ENCODE measurements around the gene RFX3. TPM values are rescaled to one million over a fixed set of nuclear protein-coding genes. Genes with fewer than 3 reads are reported as not detected.

Gene RFX3
- total RNA-seq, 1 experiment from 2014 or later: 4.5 TPM

- ATAC-seq (no peak), DNase-seq (no peak)
- Histone ChIP-seq H3K4me3 (ENCODE audit: low read length) (no peak overlapping the region), H3K27ac (ENCODE audit: low read length) (no peak overlapping the region), H3K9me2 (replicated peaks; ENCODE audit: low read length) (no peaks in the 10 kb centered on the region), H3K36me3 (ENCODE audit: low read depth, low read length) (no peaks in the 10 kb centered on the region), H4K20me1 (ENCODE audit: low read length) (no peaks in the 10 kb centered on the region), H3K9ac (ENCODE audit: low read length) (no peak overlapping the region), H3K4me2 (ENCODE audit: low read length) (no peak overlapping the region), H3K79me2 (ENCODE audit: low read length) (no peaks in the 10 kb centered on the region), H3K4me1 (ENCODE audit: insufficient read depth, low read length) (0 out of 2 replicates have a peak, but pooled peaks cover 5% of the 10 kb centered on the region), H2AFZ (ENCODE audit: low read length) (no peak overlapping the region), H3F3A (ENCODE audit: low read length, unreplicated experiment) (no peaks in the 10 kb centered on the region), H3K9me3 (ENCODE audit: low read length) (no peaks in the 10 kb centered on the region), H3K27me3 (ENCODE audit: low read length) (no peaks in the 10 kb centered on the region)
- BruUV-seq (replicated peaks): no TSS peak
- ChIA-PET POLR2A (ENCODE audit: unreplicated experiment) (no interaction called here), CTCF (no interaction called here)
- no peak for TF ChIP-seq CTCF (conservative IDR thresholded peaks at IDR 0.05; ENCODE audit: low read depth, low read length)
- TF ChIP-seq EZH2phosphoT487 (IDR thresholded peaks at IDR 0.05; ENCODE audit: borderline replicate concordance, low read length): no peak
- TF ChIP-seq EZH2 (IDR thresholded peaks at IDR 0.05; ENCODE audit: low read length, unreplicated experiment): no peak
- intact Hi-C loops (cut with micrococcal nuclease): no loop called here
These were observed 154.0 kb downstream of the RFX3 start for GRCh38 chr9:3371842-3372241.

GRCh38 chr9:3370715-3371114, 155.1 kb downstream of the RFX3 start:
- Histone ChIP-seq H3K9me3 (ENCODE audit: low read length) (no peaks in the 10 kb centered on the region), H3K4me2 (ENCODE audit: low read length) (no peak overlapping the region), H3K27me3 (ENCODE audit: low read length) (no peaks in the 10 kb centered on the region), H3K9ac (ENCODE audit: low read length) (no peak overlapping the region), H3K4me1 (ENCODE audit: insufficient read depth, low read length) (0 out of 2 replicates have a peak, but pooled peaks cover 5% of the 10 kb centered on the region), H3K4me3 (ENCODE audit: low read length) (no peak overlapping the region), H2AFZ (ENCODE audit: low read length) (no peak overlapping the region), H3F3A (ENCODE audit: low read length, unreplicated experiment) (no peaks in the 10 kb centered on the region), H4K20me1 (ENCODE audit: low read length) (no peaks in the 10 kb centered on the region), H3K36me3 (ENCODE audit: low read depth, low read length) (no peaks in the 10 kb centered on the region), H3K9me2 (replicated peaks; ENCODE audit: low read length) (no peaks in the 10 kb centered on the region), H3K79me2 (ENCODE audit: low read length) (no peaks in the 10 kb centered on the region), H3K27ac (ENCODE audit: low read length) (no peak overlapping the region)
- POLR2A ChIA-PET (ENCODE audit: unreplicated experiment): no interaction called here
- TF ChIP-seq CTCF (conservative IDR thresholded peaks at IDR 0.05; ENCODE audit: low read depth, low read length) (no peak), EZH2 (IDR thresholded peaks at IDR 0.05; ENCODE audit: low read length, unreplicated experiment) (no peak), EZH2phosphoT487 (IDR thresholded peaks at IDR 0.05; ENCODE audit: borderline replicate concordance, low read length) (no peak)
- intact Hi-C loops (cut with micrococcal nuclease): no loop called here
- DNase-seq (no peak), ATAC-seq (no peak)
- CTCF ChIA-PET: no interaction called here
- no TSS peak for BruUV-seq (replicated peaks)

- no peak for ATAC-seq
- POLR2A ChIA-PET (ENCODE audit: unreplicated experiment): no interaction called here
- BruUV-seq (replicated peaks): no TSS peak
These were observed 158.6 kb downstream of the RFX3 start for GRCh38 chr9:3367185-3367584.

More at GRCh38 chr9:3367185-3367584, 158.6 kb downstream of the RFX3 start:
- Histone ChIP-seq H3K79me2 (ENCODE audit: low read length) (no peaks in the 10 kb centered on the region), H3K9me3 (ENCODE audit: low read length) (no peaks in the 10 kb centered on the region), H3K36me3 (ENCODE audit: low read depth, low read length) (no peaks in the 10 kb centered on the region), H3K4me1 (ENCODE audit: insufficient read depth, low read length) (no peaks in the 10 kb centered on the region), H3K9me2 (replicated peaks; ENCODE audit: low read length) (no peaks in the 10 kb centered on the region), H3K4me2 (ENCODE audit: low read length) (no peak overlapping the region), H3F3A (ENCODE audit: low read length, unreplicated experiment) (no peaks in the 10 kb centered on the region), H3K27ac (ENCODE audit: low read length) (no peak overlapping the region), H4K20me1 (ENCODE audit: low read length) (no peaks in the 10 kb centered on the region), H3K4me3 (ENCODE audit: low read length) (no peak overlapping the region), H3K27me3 (ENCODE audit: low read length) (no peaks in the 10 kb centered on the region), H2AFZ (ENCODE audit: low read length) (no peak overlapping the region), H3K9ac (ENCODE audit: low read length) (no peak overlapping the region)
- DNase-seq: no peak
- TF ChIP-seq CTCF (conservative IDR thresholded peaks at IDR 0.05; ENCODE audit: low read depth, low read length) (no peak), EZH2 (IDR thresholded peaks at IDR 0.05; ENCODE audit: low read length, unreplicated experiment) (no peak), EZH2phosphoT487 (IDR thresholded peaks at IDR 0.05; ENCODE audit: borderline replicate concordance, low read length) (no peak)
- intact Hi-C loops (cut with micrococcal nuclease): no loop called here
- CTCF ChIA-PET: no interaction called here
